Amygdala (tissue), 56 donors: ENCODE data around the gene WNT7A.

Source experiments
- DNase-seq, 56 donors: peaks; one replicate each; lab custom pipeline; 2025; lab: John Stamatoyannopoulos, UW

The WNT7A gene

GRCh38 chr3:13833506-13834257, 46.2 kb downstream of the WNT7A start:
- no peak for DNase-seq

GRCh38 chr3:13832130-13832529, 47.7 kb downstream of the WNT7A start:
- DNase-seq = no peak

GRCh38 chr3:13831386-13831996, 48.4 kb downstream of the WNT7A start:
- no peak for DNase-seq

- no peak for DNase-seq
Measured at GRCh38 chr3:13829311-13829710, 50.6 kb downstream of the WNT7A start.

- DNase-seq = no peak
Measured at GRCh38 chr3:13828501-13829265, 51.2 kb downstream of the WNT7A start.

GRCh38 chr3:13827699-13828098, 52.2 kb downstream of the WNT7A start:
- no peak for DNase-seq

- no peak for DNase-seq
Measured at GRCh38 chr3:13827256-13827655, 52.6 kb downstream of the WNT7A start.

- no peak for DNase-seq
Measured at GRCh38 chr3:13826672-13827071, 53.2 kb downstream of the WNT7A start.

- no peak for DNase-seq
Measured at GRCh38 chr3:13825821-13826220, 54.0 kb downstream of the WNT7A start.

GRCh38 chr3:13825311-13825579, 54.6 kb downstream of the WNT7A start:
- no peak for DNase-seq

GRCh38 chr3:13824521-13825310, 55.2 kb downstream of the WNT7A start:
- DNase-seq = no peak

- no peak for DNase-seq
Measured at GRCh38 chr3:13823692-13824091, 56.2 kb downstream of the WNT7A start.

GRCh38 chr3:13822871-13823585, 56.8 kb downstream of the WNT7A start:
- DNase-seq = peak in 9 of 56 donors; percentile 2 to 17 (median 12)

GRCh38 chr3:13822042-13822441, 57.8 kb downstream of the WNT7A start:
- no peak for DNase-seq

GRCh38 chr3:13821126-13821525, 58.7 kb downstream of the WNT7A start:
- DNase-seq = no peak

GRCh38 chr3:13818919-13819318, 61.0 kb downstream of the WNT7A start:
- DNase-seq = peak in 1 of 56 donors; percentile 9

GRCh38 chr3:13815088-13815683, 64.7 kb downstream of the WNT7A start:
- DNase-seq = no peak

- DNase-seq = peak in 49 of 56 donors; percentile 19 to 87 (median 53)
Measured at GRCh38 chr3:13812034-13812471, 67.8 kb downstream of the WNT7A start.

- DNase-seq = no peak
Measured at GRCh38 chr3:13811614-13812013, 68.3 kb downstream of the WNT7A start.

- DNase-seq = no peak
Measured at GRCh38 chr3:13808550-13808949, 71.3 kb downstream of the WNT7A start.
